GM12874 (cell line): ENCODE data around the gene SV2C.

Experiments
- TF ChIP-seq, protein P1 (sequence below): IDR thresholded peaks from 2 replicates; pipeline ENCODE4 v1.5.1; 2011; ENCODE audit warnings: low read depth, mild to moderate bottlenecking, control low read depth, low read length, moderate library complexity; ENCODE audit not compliant: insufficient read depth

Gene SV2C

DNA sequence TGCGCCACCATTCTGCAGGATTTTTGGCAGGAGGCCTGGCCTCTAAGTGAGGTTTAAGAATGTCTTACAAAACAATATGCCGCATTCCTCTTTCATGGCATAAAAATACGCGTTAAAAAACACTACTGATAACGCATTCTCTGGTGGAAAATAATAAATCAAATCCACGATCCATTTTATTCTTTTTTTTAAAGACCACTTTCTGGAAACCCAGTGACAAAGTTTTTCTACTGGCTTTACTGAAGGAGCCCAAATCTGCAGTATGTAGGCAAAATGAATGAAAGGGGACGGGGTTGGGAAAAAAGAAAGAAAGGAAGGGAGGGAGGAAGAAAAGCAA, 2.0 kb downstream of the SV2C start:
- TF ChIP-seq, protein P1, sequence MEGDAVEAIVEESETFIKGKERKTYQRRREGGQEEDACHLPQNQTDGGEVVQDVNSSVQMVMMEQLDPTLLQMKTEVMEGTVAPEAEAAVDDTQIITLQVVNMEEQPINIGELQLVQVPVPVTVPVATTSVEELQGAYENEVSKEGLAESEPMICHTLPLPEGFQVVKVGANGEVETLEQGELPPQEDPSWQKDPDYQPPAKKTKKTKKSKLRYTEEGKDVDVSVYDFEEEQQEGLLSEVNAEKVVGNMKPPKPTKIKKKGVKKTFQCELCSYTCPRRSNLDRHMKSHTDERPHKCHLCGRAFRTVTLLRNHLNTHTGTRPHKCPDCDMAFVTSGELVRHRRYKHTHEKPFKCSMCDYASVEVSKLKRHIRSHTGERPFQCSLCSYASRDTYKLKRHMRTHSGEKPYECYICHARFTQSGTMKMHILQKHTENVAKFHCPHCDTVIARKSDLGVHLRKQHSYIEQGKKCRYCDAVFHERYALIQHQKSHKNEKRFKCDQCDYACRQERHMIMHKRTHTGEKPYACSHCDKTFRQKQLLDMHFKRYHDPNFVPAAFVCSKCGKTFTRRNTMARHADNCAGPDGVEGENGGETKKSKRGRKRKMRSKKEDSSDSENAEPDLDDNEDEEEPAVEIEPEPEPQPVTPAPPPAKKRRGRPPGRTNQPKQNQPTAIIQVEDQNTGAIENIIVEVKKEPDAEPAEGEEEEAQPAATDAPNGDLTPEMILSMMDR: no peak

GRCh38 chr5:76086095-76086494, 2.9 kb downstream of the SV2C start:
- TF ChIP-seq, protein P1: no peak

DNA sequence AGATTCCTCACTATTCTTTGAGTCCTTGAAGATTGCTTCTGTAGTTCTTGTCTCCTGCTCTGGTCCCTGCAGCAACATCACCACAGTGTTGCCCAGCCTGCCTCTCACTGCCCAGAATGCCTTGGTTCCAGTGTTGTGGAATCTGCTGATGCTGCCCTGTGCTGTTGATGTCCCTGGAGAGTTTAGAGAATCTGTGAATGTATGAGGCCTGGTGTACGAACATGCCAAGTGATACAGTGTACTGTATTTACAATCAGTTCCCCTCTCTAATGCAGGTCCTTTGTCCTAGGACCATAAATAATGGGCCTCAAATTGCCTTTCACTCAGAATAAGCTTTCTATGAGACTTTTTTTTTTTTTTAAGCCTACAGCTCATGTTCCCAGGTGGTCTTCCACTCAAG, 8.2 kb downstream of the SV2C start:
- TF ChIP-seq, protein P1: no peak

DNA sequence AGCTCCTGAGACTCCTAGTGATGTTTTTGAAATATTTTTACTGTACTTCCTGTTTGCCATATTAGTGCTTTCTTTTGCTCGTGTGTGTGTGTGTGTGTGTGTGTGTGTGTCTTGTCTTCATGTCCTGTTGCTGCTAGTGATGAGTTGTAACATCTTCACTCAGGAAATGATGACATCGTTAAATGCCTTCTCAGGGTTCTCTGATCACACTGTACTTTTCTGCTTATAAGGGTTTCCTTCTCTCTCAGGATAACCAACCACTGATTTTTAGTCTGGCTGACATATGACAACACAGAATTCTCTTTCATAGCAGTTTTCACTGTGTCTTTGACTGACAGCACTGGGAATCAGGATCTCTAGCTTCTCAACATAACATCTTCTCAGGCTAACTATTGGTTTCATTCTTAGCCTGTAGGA, 16.1 kb downstream of the SV2C start:
- TF ChIP-seq, protein P1: no peak

GRCh38 chr5:76099756-76100155, 16.6 kb downstream of the SV2C start:
- TF ChIP-seq, protein P1: no peak

DNA sequence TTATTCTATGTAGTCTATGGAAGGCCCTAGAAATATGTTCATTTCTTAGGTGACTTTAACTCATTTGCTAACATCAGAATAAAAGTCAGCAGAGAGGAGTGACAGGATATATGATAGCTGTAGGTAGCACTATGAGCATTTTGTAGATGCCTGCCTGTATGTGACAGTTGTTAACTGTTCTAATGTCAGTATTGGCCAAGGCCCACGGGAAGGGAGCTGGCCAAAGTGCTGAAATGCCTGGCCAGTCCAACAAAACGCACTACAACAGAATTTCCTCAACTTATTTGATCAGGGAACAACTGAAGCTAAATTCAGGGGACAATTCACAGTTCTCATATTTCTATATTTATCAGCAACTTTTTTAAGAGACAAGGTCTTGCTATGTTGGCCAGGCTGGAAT, 20.8 kb downstream of the SV2C start:
- TF ChIP-seq, protein P1: no peak

DNA sequence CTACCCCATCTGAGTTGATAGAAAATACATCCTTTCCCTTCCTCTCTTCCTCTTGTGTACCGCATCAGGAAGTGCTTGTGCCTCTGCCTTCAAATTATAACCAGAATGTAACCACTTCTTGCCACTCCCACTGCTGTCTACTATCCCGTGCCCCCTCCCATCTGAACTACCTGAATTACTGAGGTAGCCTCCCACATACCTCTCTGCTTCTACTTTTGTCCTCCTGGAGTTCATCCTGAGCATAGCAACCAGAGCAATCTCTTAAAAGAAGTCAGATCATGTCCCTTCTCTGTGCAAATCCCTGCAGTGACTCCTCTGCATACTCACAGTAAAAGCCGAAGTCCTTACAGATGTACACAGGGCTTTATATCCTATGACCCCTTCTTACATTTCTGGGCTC, 23.0 kb downstream of the SV2C start:
- TF ChIP-seq, protein P1: no peak

DNA sequence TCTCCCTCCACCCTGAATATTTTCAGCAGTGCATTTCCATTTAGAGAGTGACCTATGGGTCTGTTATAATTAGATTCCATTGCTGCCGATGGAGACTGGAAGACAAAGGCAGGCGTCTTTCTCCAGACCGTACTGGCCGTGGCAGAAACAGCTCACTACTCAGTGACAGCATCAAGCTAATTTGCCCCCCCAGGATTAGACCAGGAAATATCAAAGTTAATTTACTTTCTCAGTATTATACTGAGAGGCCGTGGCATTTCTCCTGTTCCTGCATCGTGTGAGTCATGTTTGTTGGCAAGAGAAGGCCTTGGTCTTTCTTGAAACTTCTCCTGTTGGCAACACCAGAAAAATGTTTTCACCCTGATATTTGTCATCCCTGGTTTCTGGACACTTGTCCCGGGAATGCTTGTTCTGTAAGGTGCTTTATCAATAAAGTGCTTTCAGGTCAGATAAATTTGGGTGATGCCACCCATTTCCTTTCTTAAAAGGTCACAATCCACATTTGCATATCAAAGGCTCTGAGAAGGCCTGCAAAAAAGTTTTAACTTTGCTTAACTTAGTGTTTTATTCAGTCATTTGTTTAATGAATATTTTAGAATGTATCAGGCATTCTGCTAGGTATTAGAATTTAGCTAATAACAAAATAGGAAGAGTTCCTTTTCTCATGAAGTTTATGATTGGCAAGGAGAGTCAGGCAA, 28.4 kb downstream of the SV2C start:
- TF ChIP-seq, protein P1: no peak
